Fibroblast of lung (primary cell): ENCODE measurements around the gene DTWD2.

ENCODE experiments used
- EZH2 ChIP-seq: IDR thresholded peaks from 2 replicates; pipeline ENCODE4 v1.5.1; 2012; ENCODE audit warnings: low read length, control low read depth, mild to moderate bottlenecking; ENCODE audit errors: missing control alignments
- TF ChIP-seq, protein P1 (sequence below), 2 donors: IDR thresholded peaks in 1 of 2; conservative IDR thresholded peaks in 1 of 2; 1 replicate in 1 of 2; 2 replicates in 1 of 2; pipeline ENCODE4 v1.5.1; 2011 to 2012; ENCODE audit warnings: low read length in 2 of 2, control low read depth in 1 of 2, inconsistent platforms in 1 of 2, low read depth in 1 of 2, mild to moderate bottlenecking in 1 of 2

DNA sequence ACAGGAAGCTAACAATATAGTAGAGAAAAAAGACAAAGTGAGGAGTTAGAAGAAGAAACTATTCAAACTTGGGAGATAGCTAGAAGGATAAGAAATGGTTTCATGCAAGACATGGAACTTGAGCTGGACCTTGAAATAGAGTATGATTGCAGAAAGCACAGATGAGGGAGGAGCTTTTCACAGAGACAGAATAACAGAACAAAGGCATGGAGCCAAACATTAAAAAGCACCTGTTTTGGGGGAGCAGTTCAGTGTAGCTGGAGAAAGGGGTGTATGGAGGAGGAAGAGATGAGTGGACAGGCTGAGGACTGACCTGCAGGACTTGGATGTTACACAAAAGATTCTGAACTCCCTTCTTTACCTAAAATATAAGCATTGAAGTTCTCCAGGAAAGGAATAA lies 25.2 kb downstream of the DTWD2 start:
- TF ChIP-seq, protein P1, sequence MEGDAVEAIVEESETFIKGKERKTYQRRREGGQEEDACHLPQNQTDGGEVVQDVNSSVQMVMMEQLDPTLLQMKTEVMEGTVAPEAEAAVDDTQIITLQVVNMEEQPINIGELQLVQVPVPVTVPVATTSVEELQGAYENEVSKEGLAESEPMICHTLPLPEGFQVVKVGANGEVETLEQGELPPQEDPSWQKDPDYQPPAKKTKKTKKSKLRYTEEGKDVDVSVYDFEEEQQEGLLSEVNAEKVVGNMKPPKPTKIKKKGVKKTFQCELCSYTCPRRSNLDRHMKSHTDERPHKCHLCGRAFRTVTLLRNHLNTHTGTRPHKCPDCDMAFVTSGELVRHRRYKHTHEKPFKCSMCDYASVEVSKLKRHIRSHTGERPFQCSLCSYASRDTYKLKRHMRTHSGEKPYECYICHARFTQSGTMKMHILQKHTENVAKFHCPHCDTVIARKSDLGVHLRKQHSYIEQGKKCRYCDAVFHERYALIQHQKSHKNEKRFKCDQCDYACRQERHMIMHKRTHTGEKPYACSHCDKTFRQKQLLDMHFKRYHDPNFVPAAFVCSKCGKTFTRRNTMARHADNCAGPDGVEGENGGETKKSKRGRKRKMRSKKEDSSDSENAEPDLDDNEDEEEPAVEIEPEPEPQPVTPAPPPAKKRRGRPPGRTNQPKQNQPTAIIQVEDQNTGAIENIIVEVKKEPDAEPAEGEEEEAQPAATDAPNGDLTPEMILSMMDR (conservative IDR thresholded peaks at IDR 0.05 in 1 of 2, IDR thresholded peaks at IDR 0.05 in 1 of 2; ENCODE audit: low read depth in 1 of 2, low read length in 2 of 2), result no peak
- TF ChIP-seq EZH2, result no peak
